Thyroid gland (tissue), 4 donors: ENCODE results near the gene MRPL48.

Experiments used
- CTCF ChIP-seq, 6 experiments: fragments of 200-600 bp in 3 of 6; fragments of 450-650 bp in 3 of 6; sonication (generic) in 3 of 6; IDR thresholded peaks; one replicate each; pipeline ENCODE4 v1.5.1; 2016 to 2019; ENCODE audit warnings: antibody characterized with exemption in 6 of 6, mild to moderate bottlenecking in 2 of 6, inconsistent platforms in 1 of 6, moderate library complexity in 1 of 6
- POLR2A ChIP-seq, 2 donors: fragments of 450-650 bp; IDR thresholded peaks; one replicate each; pipeline ENCODE4 v1.6.1; 2017; ENCODE audit warnings: antibody characterized with exemption in 2 of 2, mild to moderate bottlenecking in 2 of 2, moderate library complexity in 1 of 2

- TF ChIP-seq CTCF (IDR thresholded peaks at IDR 0.05) (no peak), POLR2A (IDR thresholded peaks at IDR 0.05) (no peak)
Observed at GRCh38 chr11:73914284-73914683, 126.6 kb downstream of the MRPL48 start.
